Activated CD8-positive, alpha-beta memory T cell treated with anti-CD3 and anti-CD28 coated beads for 1 hour (primary cell): ENCODE results near the gene NCS1.

Source experiments
- DNase-seq, 2 donors: peaks; one replicate each; pipeline ENCODE4 v3.0.0-alpha.2; 2020; ENCODE audit warnings: low read depth in 1 of 2; ENCODE audit errors: extremely low read depth in 1 of 2

NCS1 gene

DNA sequence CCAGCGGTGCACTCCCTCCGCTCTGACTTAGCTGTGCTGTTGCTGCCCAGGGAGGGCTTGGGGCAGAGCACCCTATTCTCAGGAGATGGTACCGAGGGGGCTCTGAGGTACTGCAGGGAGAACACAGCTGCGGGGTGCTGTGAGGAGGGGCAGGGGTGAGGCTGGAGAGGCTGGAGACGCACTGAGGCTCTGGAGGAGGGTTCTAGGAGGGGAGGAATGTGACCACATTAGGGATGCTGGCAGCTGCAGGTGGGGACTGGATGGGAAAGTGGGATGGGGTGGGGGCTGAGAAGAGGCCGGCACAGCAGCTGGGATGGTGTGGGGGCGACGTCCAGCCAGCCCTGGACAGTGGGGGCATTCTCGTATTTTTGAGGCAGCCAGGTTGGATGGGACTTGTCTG, 20.9 kb downstream of the NCS1 start:
- DNase-seq = no peak

DNA sequence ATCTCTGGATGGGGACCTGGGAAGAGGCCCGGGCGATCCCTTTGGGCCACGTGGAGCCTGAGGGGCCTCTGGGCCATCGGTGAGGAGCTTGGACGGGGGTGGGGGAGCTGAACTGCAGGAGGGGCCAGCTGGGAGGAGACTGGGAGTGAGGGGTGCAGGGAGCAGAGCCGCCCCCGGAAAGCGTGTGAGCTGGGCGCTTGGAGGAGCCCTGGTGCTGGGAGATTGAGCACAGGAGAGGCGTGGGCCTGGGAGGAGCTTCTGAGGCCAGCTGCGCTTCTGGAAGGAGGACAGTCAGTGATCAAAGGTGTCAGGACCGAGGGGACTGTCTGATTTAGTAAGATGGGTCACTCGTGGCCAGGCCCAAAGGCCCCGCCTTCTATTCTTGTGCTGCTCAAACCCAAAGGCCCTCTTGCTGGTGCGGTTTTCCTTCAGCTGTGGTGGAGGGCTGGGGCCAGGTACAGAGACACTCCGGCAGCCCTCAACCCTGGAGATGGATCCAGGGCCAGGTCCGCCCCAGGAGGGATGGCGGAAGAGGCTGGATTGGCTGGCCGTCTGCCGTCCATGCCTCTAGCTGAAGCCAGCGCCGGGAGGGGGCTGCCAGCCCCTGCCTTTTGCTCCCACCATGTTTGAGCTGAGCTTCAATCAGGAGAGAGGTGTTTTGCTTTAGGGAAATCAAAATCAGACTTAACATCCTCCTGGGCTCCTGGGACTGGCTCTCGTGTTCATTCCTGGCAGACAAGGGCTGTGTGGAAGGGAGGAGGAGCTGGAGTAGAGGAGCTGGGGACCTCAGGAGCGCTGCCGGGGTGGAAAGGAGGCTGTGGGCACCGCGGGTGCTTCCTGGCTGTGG, 21.6 kb downstream of the NCS1 start:
- no peak for DNase-seq

DNA sequence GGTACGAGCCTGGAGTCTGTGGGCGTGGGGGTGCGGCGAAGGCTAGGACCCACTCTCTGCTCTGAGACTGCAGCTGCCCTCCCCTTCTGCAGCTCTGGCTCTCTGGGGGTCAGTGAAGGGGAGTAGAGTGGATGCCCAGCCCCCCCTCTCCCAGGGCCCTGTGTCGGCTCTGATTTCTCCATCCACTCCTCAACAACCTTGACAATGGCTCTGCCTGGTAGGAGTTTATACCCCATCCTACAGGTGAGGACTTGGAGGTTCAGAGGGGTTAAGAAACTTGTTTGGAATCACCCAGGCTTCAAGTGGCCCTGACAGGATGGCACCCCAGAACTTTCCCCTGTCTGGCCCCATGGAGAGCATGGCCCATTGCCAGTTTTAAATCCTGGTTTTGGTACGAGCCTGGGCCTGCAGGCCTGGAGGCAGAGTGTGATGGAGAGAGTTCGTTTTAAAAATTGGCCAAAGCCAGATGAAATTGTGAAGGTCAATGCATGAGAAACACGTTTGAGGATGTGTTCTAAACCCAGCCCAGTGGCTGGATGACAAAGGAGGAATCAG, 22.3 kb downstream of the NCS1 start:
- DNase-seq = no peak

DNA sequence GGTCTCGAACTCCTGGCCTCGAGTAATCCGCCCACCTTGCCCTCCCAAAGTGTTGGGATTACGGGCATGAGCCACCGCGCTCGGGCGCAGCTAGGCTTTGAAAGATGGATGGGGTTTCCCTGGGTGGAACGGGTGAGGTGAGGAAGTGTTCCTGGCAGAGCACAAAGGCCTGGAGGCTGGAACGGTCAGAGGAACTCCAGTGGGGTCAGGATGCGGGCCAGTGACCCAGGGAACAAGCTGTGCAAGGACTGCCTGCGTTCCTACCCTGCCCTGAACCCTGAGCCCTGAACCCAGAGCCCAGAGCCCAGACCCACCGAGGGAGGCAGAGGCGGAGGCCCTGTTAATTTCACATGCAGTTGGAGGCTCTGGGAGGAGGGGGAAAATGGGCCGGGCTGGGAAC, 23.4 kb downstream of the NCS1 start:
- DNase-seq = no peak

DNA sequence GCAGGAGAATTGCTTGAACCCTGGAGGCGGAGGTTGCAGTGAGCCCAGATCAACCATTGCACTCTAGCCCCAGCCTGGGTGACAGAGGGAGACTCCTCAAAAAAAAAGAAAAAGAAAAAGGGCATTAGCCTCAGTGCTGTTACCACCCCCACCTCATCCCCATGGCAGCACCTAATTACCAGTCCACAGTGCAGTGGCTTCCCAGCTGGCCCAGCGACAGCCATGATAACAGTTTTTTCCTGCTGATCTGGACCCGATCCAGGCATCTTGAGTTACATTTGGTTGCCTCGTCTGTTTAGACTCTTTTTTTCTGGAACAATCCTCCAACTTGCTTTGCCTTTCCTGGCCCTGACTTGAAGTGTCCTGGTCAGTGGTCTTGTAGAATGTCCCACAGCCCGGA, 24.4 kb downstream of the NCS1 start:
- DNase-seq = no peak

DNA sequence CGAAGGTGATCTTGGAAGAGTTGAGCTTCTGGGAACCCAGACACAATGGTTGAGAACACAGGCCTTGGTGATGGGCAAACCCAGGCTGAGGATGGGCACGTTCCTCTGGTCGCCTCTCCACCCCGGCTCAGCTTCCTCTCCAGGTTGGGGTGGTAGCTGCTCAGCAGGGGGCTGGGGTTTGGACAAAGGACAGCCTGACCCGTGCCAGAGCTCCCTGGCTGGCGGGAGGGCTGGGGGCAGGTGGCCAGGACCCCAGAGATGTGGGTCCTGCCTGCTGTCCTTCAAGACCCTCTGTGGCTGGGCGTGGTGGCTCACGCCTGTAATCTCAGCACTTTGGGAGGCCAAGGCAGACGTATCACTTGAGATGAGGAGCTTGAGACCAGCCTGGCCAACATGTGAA, 25.2 kb downstream of the NCS1 start:
- no peak for DNase-seq

DNA sequence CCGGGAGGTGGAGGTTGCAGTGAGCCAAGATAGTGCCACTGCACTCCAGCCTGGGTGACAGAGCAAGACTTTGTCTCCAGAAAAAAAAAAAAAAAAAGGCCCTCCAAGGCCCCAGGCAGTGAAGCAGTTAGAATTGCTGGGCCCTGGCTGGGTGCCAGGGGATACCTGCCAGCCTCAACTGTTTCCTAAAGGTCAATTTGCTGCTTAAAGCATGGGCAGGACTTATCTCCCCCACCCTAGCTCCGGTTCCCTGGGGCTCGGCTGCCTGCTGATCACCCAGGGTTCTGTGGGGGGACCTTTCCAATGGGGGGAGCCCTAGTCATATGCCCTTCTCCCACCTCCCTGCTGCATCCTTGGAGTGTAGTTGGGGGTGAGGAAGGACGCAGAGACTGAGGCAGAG, 25.7 kb downstream of the NCS1 start:
- DNase-seq = no peak

DNA sequence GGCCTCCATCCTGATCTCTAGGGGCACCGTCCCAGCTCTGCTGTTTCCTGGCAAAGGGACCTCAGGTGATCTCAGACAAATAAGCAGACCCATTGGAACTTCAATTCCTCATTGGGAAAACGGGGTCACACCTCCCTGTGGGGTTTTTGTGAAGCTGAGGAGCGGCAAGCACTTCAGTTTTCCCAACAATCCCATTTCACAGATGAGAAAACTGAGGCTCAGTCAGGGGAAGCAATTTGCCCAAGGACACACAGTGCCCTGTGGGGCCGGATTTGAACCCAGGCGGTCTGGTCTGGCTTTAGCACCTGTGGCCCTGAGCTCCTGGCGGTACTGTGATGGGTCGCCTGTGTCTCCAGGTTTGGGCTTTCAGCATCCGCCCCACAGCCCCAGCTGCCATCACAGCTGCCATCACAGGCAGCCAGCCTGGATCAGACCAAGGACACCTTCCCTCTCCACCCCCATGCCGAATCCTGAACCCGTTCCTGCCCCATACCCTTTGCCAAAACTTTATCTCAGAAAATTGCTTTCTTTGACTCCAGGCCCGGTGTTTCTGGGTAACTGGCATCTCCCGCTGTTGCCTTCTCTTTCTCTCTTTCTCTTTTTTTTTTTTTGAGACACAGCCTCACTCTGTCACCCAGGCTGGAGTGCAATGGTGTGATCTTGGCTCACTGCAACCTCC, 26.4 kb downstream of the NCS1 start:
- no peak for DNase-seq

DNA sequence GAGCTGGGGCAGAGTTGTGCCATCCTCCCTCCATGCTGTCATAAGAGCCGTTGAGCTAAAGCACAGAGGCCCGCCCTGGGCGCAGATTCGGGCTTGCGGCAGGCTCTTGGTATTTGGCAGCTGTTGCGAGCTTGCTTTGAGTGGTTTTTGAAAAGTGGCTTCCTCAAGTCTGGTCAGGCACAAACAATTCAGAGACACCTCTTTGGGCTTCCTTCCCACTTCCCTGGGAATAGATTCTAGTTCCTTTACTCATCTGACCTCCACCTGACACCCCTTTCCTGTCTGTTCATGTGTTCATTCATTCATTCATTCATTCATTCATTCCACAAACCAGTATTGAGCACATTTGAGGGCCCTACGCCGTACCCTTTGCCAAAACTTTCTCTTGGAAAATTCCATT, 27.4 kb downstream of the NCS1 start:
- DNase-seq = no peak

DNA sequence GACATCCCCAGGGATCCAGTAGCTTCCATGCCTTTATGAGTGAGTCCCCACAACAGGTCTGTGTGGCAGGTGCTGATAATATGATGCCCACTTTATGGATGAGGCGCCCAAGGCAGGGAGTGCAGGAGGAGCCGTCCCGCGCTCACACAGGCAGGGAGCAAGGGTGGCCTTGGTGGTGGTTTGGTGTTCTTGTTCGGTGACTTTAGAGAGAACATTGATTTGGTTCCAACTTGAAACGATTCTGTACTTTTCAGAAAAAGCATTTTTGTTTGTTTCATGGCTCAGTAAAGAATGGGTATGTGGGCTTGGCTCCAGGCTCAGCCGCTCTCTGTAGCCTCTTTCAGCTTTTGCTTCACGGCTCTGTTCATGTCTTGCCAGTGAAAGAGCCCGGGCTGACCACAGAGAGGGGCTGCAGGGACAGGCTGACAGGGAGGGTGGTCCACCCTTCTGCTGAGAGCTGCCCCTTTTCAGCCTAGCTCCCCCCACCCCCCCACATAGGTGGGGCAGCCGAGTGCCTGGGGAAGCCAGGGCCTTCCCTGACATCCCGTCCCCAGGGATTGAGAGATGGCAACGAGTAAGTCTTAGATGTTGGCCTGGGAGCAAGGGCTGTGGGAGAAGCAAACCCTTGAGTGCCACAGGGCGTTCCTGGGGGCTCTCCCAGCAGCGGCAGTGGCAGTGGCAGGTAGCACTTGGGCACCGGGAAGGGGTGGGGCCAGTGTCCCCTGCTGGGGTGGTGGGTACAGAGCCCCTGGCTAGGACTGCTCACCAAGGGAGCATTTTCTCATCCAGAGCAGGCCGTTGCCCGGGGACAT, 28.0 kb downstream of the NCS1 start:
- no peak for DNase-seq

DNA sequence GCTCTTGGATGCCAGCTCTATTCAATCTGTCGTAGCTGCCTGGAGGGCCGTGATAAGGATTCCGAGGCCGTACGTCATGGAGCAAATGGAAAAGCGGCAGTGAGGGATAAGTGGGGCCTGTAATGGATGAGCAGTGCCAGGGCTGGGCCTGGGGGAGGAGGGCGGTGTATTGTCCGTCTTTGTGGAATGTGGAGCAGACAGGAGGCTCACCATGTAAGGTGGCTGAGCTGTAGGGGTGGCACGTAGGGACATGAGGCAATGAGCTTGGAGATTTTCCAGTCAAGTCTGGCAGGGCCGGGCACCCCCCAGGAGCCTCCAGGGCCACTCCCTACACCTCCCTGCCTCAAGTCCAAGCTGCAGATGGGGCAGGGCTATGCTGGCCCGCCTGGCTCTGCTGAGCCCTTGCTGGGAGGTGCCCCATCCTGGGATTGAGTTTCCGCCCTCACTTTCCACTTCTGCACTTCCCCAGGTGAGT, 29.2 kb downstream of the NCS1 start:
- DNase-seq = no peak

DNA sequence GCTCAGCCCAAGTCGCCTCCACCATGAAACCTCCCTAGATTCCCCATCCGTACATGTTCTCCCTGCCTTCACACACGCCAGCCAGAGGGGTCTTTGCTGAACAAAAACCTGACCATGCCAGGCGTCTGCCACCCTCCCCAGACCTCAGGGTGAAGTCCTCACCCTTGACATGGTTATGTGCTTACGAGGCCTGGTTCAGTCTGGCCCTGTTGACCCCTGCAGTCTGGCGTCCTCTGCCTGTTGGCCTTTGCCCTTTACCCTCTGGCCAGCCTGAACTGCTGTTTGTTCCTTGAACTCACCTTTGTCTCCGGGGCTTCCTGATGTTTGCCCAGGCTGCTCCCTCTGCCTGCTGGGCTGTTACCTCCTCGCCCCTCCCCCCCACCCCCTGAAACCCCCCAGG, 29.8 kb downstream of the NCS1 start:
- no peak for DNase-seq

DNA sequence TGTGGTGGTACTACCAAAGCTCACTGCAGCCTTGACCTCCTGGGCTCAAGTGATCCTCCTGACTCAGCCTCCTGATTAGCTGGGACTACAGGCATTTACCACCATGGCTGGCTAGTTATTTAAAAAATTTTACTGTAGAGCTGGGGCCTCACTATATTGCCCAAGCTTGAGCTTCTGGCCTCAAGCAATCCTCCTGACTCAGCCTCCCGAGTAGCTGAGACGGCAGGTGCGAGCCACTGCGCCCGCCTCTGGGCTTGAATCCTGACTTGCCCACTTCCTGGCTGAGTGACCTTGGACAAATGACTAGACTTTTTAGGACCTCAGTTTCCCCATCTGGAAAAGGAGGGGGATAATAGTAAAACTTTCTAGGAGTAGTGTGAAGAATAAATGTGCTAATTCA, 32.1 kb downstream of the NCS1 start:
- DNase-seq = no peak

DNA sequence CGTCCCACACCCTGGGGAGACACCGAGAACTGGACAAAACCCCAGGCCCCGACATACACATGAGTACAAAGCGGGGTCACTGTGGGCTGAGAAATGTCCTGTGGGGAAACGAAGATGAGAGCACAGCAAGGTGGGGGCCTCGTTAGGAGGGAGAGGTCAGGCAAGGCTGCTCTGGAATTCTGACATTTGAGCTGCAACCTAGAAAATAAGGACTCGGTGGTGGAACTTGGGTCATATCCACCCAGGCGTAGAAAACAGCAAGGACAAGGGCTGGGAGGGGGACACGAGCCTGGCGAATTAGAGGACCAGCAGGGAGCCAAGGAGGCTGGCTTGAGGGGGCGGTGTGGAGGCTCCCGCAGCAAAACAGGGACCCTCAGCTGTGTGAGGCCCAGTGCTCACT, 32.8 kb downstream of the NCS1 start:
- DNase-seq = no peak

DNA sequence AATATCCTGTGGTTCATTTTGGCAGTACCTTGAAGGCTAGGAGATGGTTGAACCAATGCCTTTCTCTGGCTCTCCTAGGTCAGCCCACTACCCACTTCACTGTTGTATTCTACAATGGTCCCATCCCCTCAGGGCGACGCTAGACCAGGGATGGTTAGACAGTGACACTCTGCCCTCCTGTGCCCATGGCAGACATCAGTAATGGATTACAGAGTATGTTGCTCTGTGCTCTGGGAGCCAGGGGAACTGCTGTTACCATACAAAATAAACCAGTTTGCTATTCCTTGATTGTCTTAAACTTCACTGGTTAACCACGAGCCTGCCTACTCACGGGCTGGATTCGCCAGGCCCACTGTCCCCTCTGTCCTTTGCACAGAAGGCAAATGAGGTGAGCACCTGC, 33.7 kb downstream of the NCS1 start:
- no peak for DNase-seq

DNA sequence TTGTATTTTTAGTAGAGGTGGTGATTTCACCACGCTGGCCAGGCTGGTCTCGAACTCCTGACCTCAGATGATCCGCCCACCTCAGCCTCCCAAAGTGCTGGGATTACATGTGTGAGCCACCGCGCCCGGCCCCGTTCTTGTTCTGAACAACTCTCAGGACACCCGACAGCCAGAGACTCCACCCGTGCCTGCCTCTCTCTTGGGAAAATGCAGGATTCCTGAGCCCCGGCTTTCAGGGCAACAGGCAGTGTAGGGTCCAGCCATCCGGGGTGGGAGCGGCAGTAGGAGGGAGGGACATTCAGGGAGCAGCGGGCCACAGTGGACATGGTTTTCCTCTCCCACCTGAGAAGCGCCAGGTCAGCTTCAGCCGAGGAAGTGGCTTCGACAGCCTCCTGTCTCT, 34.4 kb downstream of the NCS1 start:
- no peak for DNase-seq

DNA sequence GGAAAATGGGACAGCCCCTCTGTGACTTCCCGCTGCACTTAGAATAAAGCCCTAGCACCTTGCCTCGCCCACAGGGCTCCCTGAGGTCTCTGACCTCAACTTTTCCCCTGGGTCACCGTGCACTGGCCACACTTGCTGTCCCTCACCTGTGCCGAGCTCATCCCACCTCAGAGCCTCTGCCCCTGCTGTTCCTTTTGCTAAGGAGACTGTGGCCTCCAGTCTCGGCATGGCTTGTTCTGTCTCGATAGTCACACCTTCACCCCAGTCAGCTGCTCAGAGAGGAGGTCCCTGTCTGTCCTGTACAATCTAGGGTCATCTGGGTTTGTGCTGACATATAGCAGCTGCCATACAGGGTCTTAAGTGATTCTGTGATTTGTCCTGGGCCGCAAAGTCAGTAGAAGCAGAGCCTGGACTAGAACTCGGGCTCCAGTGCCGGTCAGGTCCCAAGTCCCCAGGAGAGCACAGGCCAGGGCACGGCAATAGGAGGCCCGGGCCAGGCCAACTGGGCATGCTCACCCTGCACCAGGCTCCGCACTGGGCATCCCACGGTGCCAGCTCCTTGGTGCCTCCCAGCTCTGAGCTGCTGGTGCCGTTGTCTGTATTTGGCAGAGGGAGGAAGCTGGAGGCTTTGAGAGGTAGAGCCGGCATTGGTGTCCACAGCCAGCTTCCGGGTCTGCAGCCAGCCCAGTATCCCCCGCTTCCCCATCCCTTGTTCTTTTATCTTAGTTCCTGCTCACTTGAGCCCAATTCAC, 35.2 kb downstream of the NCS1 start:
- no peak for DNase-seq

DNA sequence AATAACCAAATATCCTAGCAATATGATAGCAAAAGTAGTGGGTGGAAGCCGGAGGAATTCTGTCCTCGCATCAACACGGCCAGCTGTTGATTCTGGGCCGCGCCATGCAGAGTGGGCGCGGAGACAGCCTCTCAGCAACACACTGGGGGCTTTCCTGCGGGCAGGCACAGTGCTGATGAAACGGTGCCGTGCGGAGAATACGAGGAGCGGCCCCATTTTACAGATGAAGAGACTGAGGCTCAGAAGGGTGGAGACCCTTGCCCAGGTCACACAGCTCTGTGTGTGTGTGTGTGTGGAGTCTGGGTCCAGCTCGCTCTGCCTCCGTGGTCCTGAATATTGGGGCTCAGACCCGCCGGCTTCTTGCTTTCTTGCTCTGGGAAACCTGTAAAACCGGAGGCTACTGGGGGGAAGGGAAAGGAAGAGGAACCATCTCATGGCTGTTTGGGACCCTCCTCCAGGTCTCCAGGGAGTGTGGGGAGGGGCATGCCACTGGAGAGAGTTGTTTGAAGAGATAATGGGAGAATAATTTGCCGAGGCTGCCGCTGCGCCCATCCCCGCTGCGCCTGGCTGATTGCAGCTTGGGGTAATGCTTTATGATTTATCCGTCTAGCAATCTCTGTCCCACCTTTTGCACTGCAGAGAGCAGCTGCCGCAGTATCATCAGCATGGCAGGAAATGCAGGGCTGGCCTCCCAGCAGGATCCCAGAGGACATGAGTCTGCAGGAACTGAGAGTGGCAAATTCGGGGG, 36.6 kb downstream of the NCS1 start:
- no peak for DNase-seq

DNA sequence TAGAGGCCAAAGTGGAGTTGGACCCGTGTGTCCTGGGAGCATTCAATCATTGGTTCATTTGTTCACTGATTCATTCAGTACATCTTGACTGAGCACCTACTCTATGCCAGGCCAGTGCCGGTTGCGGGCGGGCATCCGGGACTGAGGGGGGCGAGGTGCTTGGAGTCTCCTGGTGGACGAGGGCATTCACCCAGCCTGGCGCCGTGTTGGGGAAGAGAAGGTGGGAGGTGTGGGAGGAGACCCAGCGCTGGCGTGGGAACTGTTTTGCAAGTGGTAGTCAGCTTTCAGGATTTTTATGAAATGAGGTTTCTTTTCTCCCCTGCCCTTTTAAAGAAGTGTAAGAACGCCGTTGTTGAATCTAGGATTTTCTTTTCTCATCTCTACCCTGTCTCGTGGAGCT, 37.2 kb downstream of the NCS1 start:
- DNase-seq = no peak
